ENCODE results near the gene GABPA. TPM values are rescaled to one million over a fixed set of nuclear protein-coding genes. Genes with fewer than 3 reads are reported as not detected.

Gene GABPA
- total and polyA plus RNA-seq, 9 of the 15 experiments (the other 6 are each of a cell fraction or from before 2014, with no cell fraction given), result 8.9 to 35.7 (median 22.8) TPM

- 0 out of 2 replicates have a peak, but pooled peaks have one; percentile 52 for TF ChIP-seq HMGXB4 (CRISPR knock-in tag; IDR thresholded peaks at IDR 0.05)
- TF ChIP-seq TARDBP (IDR thresholded peaks at IDR 0.05), result no peak
- TF ChIP-seq TFAP4 (CRISPR knock-in tag; IDR thresholded peaks at IDR 0.05; ENCODE audit: borderline replicate concordance), result peak; percentile 48; the same call in 1 of the 2 replicates
- TF ChIP-seq SMC3 (conservative IDR thresholded peaks at IDR 0.05; ENCODE audit: insufficient read depth, low read depth, low read length), result peak; percentile 87
- TF ChIP-seq HCFC1 (IDR thresholded peaks at IDR 0.05; ENCODE audit: low read depth, low read length), result peak; percentile 22; the same call in 1 of the 2 replicates
- no peak for TF ChIP-seq PPARD (CRISPR knock-in tag; IDR thresholded peaks at IDR 0.05)
- TF ChIP-seq ZFP36 (IDR thresholded peaks at IDR 0.05; ENCODE audit: low read depth, low read length, partially characterized antibody), result peak; percentile 8
- TF ChIP-seq JUND (IDR thresholded peaks at IDR 0.05; ENCODE audit: borderline replicate concordance, low read depth, low read length), result peak; percentile 51; the same call in 1 of the 2 replicates
- TF ChIP-seq JUND (tag; IDR thresholded peaks at IDR 0.05; ENCODE audit: borderline replicate concordance, low read depth, low read length), result no peak; the same call in 2 of the 3 replicates
- TF ChIP-seq ZNF449 (CRISPR knock-in tag; IDR thresholded peaks at IDR 0.05), result no peak
- peak in 1 of 2 experiments; percentile 50; a peak in 2 of 4 replicates for TF ChIP-seq MNT (conservative IDR thresholded peaks at IDR 0.05)
- peak; percentile 80 for TF ChIP-seq CTCFL (IDR thresholded peaks at IDR 0.05; ENCODE audit: borderline replicate concordance, insufficient read depth, low read depth, low read length, poor library complexity, severe bottlenecking)
- peak; percentile 28; the same call in 1 of the 2 replicates for TF ChIP-seq TEAD4 (IDR thresholded peaks at IDR 0.05; ENCODE audit: low read length)
- TF ChIP-seq TEAD4 (CRISPR knock-in tag; IDR thresholded peaks at IDR 0.05; ENCODE audit: borderline replicate concordance), result no peak
- 0 out of 2 replicates have a peak, but pooled peaks have one; percentile 43 for TF ChIP-seq CBX5 (IDR thresholded peaks at IDR 0.05; ENCODE audit: borderline replicate concordance, low read depth)
- peak; percentile 48 for TF ChIP-seq TBP (optimal IDR thresholded peaks at IDR 0.05; ENCODE audit: low read depth, low read length)
- TF ChIP-seq CEBPB (tag; IDR thresholded peaks at IDR 0.05), result no peak
- TF ChIP-seq ZNF316 (IDR thresholded peaks at IDR 0.05), result peak; percentile 80
Observed at GRCh38 chr21:25801217-25802014, 66.6 kb downstream of the GABPA start (continued).
